ENCODE measurements around the gene RASGRF2. TPM values are rescaled to one million over a fixed set of nuclear protein-coding genes. Genes with fewer than 3 reads are reported as not detected.

Gene RASGRF2, protein sequence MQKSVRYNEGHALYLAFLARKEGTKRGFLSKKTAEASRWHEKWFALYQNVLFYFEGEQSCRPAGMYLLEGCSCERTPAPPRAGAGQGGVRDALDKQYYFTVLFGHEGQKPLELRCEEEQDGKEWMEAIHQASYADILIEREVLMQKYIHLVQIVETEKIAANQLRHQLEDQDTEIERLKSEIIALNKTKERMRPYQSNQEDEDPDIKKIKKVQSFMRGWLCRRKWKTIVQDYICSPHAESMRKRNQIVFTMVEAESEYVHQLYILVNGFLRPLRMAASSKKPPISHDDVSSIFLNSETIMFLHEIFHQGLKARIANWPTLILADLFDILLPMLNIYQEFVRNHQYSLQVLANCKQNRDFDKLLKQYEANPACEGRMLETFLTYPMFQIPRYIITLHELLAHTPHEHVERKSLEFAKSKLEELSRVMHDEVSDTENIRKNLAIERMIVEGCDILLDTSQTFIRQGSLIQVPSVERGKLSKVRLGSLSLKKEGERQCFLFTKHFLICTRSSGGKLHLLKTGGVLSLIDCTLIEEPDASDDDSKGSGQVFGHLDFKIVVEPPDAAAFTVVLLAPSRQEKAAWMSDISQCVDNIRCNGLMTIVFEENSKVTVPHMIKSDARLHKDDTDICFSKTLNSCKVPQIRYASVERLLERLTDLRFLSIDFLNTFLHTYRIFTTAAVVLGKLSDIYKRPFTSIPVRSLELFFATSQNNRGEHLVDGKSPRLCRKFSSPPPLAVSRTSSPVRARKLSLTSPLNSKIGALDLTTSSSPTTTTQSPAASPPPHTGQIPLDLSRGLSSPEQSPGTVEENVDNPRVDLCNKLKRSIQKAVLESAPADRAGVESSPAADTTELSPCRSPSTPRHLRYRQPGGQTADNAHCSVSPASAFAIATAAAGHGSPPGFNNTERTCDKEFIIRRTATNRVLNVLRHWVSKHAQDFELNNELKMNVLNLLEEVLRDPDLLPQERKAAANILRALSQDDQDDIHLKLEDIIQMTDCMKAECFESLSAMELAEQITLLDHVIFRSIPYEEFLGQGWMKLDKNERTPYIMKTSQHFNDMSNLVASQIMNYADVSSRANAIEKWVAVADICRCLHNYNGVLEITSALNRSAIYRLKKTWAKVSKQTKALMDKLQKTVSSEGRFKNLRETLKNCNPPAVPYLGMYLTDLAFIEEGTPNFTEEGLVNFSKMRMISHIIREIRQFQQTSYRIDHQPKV (N-terminal part only)
- total RNA-seq = 10 to 100 TPM in 1 of 2 donors, 1 to 10 TPM in 1; 6.9 to 13.9 TPM

DNA sequence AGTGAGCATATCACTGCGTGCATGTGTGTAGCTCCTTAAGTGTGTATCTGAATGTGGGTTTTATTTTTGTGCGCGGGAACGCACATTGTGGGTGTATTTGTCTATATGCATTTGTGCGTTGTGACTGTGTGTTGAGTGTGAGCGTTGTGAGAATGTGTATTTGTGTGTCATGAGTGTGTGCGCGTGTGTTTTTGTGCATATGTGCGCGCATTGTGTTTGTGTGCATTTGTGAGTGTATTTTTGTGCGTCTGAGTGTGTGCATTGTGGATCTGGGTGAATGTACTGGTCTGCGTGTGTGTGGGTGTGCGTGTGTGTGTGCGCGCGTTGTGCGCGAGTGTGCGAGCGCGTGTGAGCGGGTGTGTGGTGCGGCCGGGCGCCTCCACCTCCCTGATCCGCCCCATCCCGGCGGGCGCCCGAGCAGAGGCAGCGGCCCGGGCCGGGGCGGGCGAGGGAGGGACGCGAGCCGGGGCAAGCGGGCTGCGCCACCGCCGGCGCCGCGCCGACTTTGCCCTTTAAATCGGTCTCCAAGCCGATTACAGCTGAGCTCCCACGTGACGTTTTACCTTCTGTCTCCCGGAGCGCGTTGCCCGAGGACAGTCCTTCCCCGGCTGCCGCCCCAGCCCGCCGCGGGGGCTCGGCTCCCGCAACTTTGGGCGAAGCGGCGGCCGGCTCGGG, at the start of gene RASGRF2:
Gene RASGRF2 (plus strand): TSS at position 596 of the 675 bp plus-strand sequence. CDS start 376 bp downstream, outside the sequence.
- Histone ChIP-seq H3K4me3 (peak within 1 kb of the TSS; percentile 70), H3K27me3 (replicated peaks; ENCODE audit: insufficient read depth) (no peaks in the 10 kb centered on the region), H3K9me3 (no peaks in the 10 kb centered on the region), H3K27ac (peak within 1 kb of the TSS; percentile 22 to 67), H3K4me1 (ENCODE audit: control insufficient read depth in 1 of 2, low read depth in 2 of 2) (peaks cover 0 to 6% of the 10 kb centered on the region in 2 donors), H3K36me3 (no peaks in the 10 kb centered on the region)
- no peak for DNase-seq (ENCODE audit: low spot score)
- TF ChIP-seq, protein P1, sequence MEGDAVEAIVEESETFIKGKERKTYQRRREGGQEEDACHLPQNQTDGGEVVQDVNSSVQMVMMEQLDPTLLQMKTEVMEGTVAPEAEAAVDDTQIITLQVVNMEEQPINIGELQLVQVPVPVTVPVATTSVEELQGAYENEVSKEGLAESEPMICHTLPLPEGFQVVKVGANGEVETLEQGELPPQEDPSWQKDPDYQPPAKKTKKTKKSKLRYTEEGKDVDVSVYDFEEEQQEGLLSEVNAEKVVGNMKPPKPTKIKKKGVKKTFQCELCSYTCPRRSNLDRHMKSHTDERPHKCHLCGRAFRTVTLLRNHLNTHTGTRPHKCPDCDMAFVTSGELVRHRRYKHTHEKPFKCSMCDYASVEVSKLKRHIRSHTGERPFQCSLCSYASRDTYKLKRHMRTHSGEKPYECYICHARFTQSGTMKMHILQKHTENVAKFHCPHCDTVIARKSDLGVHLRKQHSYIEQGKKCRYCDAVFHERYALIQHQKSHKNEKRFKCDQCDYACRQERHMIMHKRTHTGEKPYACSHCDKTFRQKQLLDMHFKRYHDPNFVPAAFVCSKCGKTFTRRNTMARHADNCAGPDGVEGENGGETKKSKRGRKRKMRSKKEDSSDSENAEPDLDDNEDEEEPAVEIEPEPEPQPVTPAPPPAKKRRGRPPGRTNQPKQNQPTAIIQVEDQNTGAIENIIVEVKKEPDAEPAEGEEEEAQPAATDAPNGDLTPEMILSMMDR (IDR thresholded peaks at IDR 0.05) = no peak
- ATAC-seq (ENCODE audit: insufficient number of reproducible peaks, low FRiP score, low read depth) = no peak

GRCh38 chr5:80912479-80912878, 47.7 kb upstream of the RASGRF2 start:
- no peaks in the 10 kb centered on the region for H3K9me3 ChIP-seq
- H3K27me3 ChIP-seq (replicated peaks; ENCODE audit: insufficient read depth) = no peaks in the 10 kb centered on the region
- ATAC-seq (ENCODE audit: insufficient number of reproducible peaks, low FRiP score, low read depth) (no peak), DNase-seq (ENCODE audit: low spot score) (no peak)
- no peaks in the 10 kb centered on the region for H3K36me3 ChIP-seq
- no peak overlapping the region for H3K4me3 ChIP-seq
- H3K4me1 ChIP-seq (ENCODE audit: control insufficient read depth in 1 of 2, low read depth in 2 of 2) = no peaks in the 10 kb centered on the region
- TF ChIP-seq, protein P1 (IDR thresholded peaks at IDR 0.05) = no peak
- no peak overlapping the region for H3K27ac ChIP-seq

DNA sequence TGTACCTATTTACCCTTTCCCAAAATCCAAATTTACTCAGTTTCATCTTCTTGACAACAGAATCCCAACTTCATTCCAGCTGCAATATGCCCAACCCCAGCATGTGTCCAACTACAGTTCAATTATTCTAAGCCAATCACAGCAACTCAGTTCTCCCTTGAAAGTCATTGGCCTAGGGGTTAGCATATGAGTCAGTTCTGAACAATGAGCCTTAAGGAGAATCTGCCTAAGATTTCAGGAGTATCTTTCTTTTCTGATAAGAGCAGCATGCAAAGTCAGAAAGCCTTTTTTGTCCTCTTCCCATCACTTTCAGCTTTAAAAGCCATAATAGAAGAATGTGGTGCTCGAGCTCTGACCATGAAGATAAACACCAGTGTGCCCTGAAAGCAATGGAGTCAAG, 44.4 kb upstream of the RASGRF2 start:
- H3K9me3 ChIP-seq = no peaks in the 10 kb centered on the region
- TF ChIP-seq, protein P1 (IDR thresholded peaks at IDR 0.05) = no peak
- DNase-seq (ENCODE audit: low spot score) (no peak), ATAC-seq (ENCODE audit: insufficient number of reproducible peaks, low FRiP score, low read depth) (no peak)
- no peak overlapping the region for H3K4me3 ChIP-seq
- no peaks in the 10 kb centered on the region for H3K36me3 ChIP-seq
- no peak overlapping the region for H3K27ac ChIP-seq
- H3K4me1 ChIP-seq (ENCODE audit: control insufficient read depth in 1 of 2, low read depth in 2 of 2) = no peaks in the 10 kb centered on the region
- no peaks in the 10 kb centered on the region for H3K27me3 ChIP-seq (replicated peaks; ENCODE audit: insufficient read depth)

- Histone ChIP-seq H3K9me3 (no peaks in the 10 kb centered on the region), H3K27me3 (replicated peaks; ENCODE audit: insufficient read depth) (no peaks in the 10 kb centered on the region), H3K4me1 (ENCODE audit: control insufficient read depth in 1 of 2, low read depth in 2 of 2) (no peaks in the 10 kb centered on the region), H3K4me3 (no peak overlapping the region), H3K36me3 (no peaks in the 10 kb centered on the region), H3K27ac (no peak overlapping the region)
- DNase-seq (ENCODE audit: low spot score) = no peak
- TF ChIP-seq, protein P1 (IDR thresholded peaks at IDR 0.05) = no peak
- no peak for ATAC-seq (ENCODE audit: insufficient number of reproducible peaks, low FRiP score, low read depth)
Observed at GRCh38 chr5:80916676-80917075, 43.5 kb upstream of the RASGRF2 start.
